HepG2 (cell line): ENCODE results near the gene PKP4. TPM values are rescaled to one million over a fixed set of nuclear protein-coding genes. Genes with fewer than 3 reads are reported as not detected.

Experiments
- ATAC-seq: fragments of 200-7000 bp; cut with Tn5 transposase; 3 replicates; pipeline ENCODE4 v1.9.1; 2020; ENCODE audit warnings: mild to moderate bottlenecking, moderate library complexity
- BruUV-seq: library from RNA; stranded (reverse); fragments of 400-500 nt; replicated peaks from 2 replicates; lab custom pipeline; 2021; lab: Mats Ljungman, UMichigan
- CTCF ChIA-PET: fragments of 300-600 bp; formaldehyde crosslinking; extraction: SDS; loops from one replicate; lab custom pipeline; 2021; ENCODE audit warnings: low total read pairs, inconsistent platforms, low intra/inter-chr PET ratio; lab: Yijun Ruan, JAX
- POLR2A ChIA-PET: fragments of 350-600 bp; sonication (Branson Sonifier 250); formaldehyde crosslinking; loops from one replicate; lab custom pipeline; 2020; ENCODE audit warnings: antibody characterized with exemption, inconsistent platforms; lab: Yijun Ruan, JAX
- DNase-seq: peaks from one replicate; pipeline ENCODE4 v3.0.0-alpha.2; 2015; ENCODE audit warnings: low spot score
- FAIRE-seq: peaks from 3 replicates; lab custom pipeline; 2011; peaks lifted over from hg19 to GRCh38; lab: Jason Lieb, UNC
- H2AFZ ChIP-seq: one replicate; pipeline ENCODE4 v1.6.1; 2011; ENCODE audit warnings: low read length, inconsistent platforms
- H3K27ac ChIP-seq: fragments of 300-600 bp; 3 replicates; pipeline ENCODE4 v1.8.0; 2011; ENCODE audit warnings: mixed run types, mild to moderate bottlenecking, mixed read lengths, low read length, inconsistent platforms; ENCODE audit not compliant: insufficient read depth; ENCODE audit errors: extremely low read length
- H3K27me3 ChIP-seq, 2 experiments: fragments of 200-600 bp in 1 of 2; 2 replicates in 1 of 2; 3 replicates in 1 of 2; pipeline versions ENCODE4 v1.6.0 to v1.8.0; 2011; ENCODE audit warnings: low read length in 2 of 2, mild to moderate bottlenecking in 2 of 2, moderate library complexity in 2 of 2, inconsistent platforms in 1 of 2; ENCODE audit not compliant: insufficient read depth in 2 of 2, control insufficient read depth in 1 of 2
- H3K36me3 ChIP-seq, 2 experiments: fragments of 200-600 bp in 1 of 2; replicated peaks in 1 of 2; 2 replicates in 1 of 2; 3 replicates in 1 of 2; pipeline versions ENCODE4 v1.5.1 to v1.8.0; 2011; ENCODE audit warnings: low read length in 2 of 2, inconsistent platforms in 1 of 2; ENCODE audit not compliant: insufficient read depth in 2 of 2, control insufficient read depth in 1 of 2
- H3K4me1 ChIP-seq: 2 replicates; pipeline ENCODE4 v1.5.1; 2012; ENCODE audit warnings: low read length, inconsistent platforms; ENCODE audit not compliant: insufficient read depth
- H3K4me2 ChIP-seq: 2 replicates; pipeline ENCODE4 v1.6.0; 2011; ENCODE audit warnings: low read depth, low read length, inconsistent platforms
- H3K4me3 ChIP-seq, 3 experiments: fragments of 200-600 bp in 1 of 3; sonication (generic), shearing (Covaris generic) in 1 of 3; replicated peaks in 1 of 3; 2 replicates each; pipeline ENCODE4 v1.5.1; 2011 to 2016; ENCODE audit warnings: low read length in 3 of 3, inconsistent platforms in 2 of 3, low read depth in 2 of 3, mild to moderate bottlenecking in 2 of 3, control low read depth in 1 of 3, mixed read lengths in 1 of 3; ENCODE audit not compliant: insufficient read depth in 1 of 3
- H3K79me2 ChIP-seq: one replicate; pipeline ENCODE4 v1.6.1; 2011; ENCODE audit warnings: low read length, inconsistent platforms; ENCODE audit not compliant: insufficient read depth
- H3K9ac ChIP-seq: 2 replicates; pipeline ENCODE4 v1.6.0; 2011; ENCODE audit warnings: mild to moderate bottlenecking, low read depth, low read length, inconsistent platforms; ENCODE audit not compliant: insufficient read depth
- H3K9me3 ChIP-seq: 2 replicates; pipeline ENCODE4 v1.5.1; 2012; ENCODE audit warnings: mild to moderate bottlenecking, low read length
- H4K20me1 ChIP-seq: 2 replicates; pipeline ENCODE4 v1.6.0; 2011; ENCODE audit warnings: inconsistent platforms, mild to moderate bottlenecking, low read length, moderate library complexity; ENCODE audit not compliant: insufficient read depth
- AKAP8 ChIP-seq: sonication (generic); formaldehyde crosslinking; IDR thresholded peaks from 2 replicates; pipeline ENCODE4 v1.5.1; 2020; ENCODE audit warnings: mild to moderate bottlenecking, missing genetic modification reagents
- DNMT3B ChIP-seq: conservative IDR thresholded peaks from 2 replicates; pipeline ENCODE4 v1.6.1; 2016; ENCODE audit warnings: missing biosample characterization, control low read depth
- HNF4A ChIP-seq: sonication (generic); formaldehyde crosslinking; IDR thresholded peaks from 2 replicates; pipeline ENCODE4 v1.4.0; 2020; ENCODE audit warnings: missing genetic modification reagents
- HNRNPK ChIP-seq: fragments of 200-400 bp; formaldehyde crosslinking; IDR thresholded peaks from 2 replicates; pipeline ENCODE4 v1.6.1; 2018; ENCODE audit warnings: low read length, low read depth, moderate library complexity, mild to moderate bottlenecking; ENCODE audit not compliant: poor library complexity, severe bottlenecking
- HOXA3 ChIP-seq: sonication (generic); formaldehyde crosslinking; IDR thresholded peaks from 2 replicates; pipeline ENCODE4 v1.5.0; 2020; ENCODE audit warnings: missing genetic modification reagents
- MAFK ChIP-seq, 2 experiments: IDR thresholded peaks in 1 of 2; conservative IDR thresholded peaks in 1 of 2; 2 replicates each; pipeline ENCODE4 v1.6.1; 2011; ENCODE audit warnings: improper control_type of control experiment in 2 of 2, low read length in 2 of 2
- NFKB2 ChIP-seq: sonication (generic); formaldehyde crosslinking; IDR thresholded peaks from 2 replicates; pipeline ENCODE4 v1.4.0; 2020; ENCODE audit warnings: missing genetic modification reagents, borderline replicate concordance
- PRDM15 ChIP-seq: sonication (generic); formaldehyde crosslinking; IDR thresholded peaks from 2 replicates; pipeline ENCODE4 v1.4.0; 2020; ENCODE audit warnings: missing genetic modification reagents
- RBM22 ChIP-seq: fragments of 200-400 bp; formaldehyde crosslinking; optimal IDR thresholded peaks from 2 replicates; pipeline ENCODE3; 2017; ENCODE audit warnings: mild to moderate bottlenecking, low read length, moderate library complexity
- SMC3 ChIP-seq: IDR thresholded peaks from 2 replicates; pipeline ENCODE4 v1.6.1; 2011; ENCODE audit warnings: low read length, improper control_type of control experiment
- SP140L ChIP-seq: sonication (generic); formaldehyde crosslinking; IDR thresholded peaks from 2 replicates; pipeline ENCODE4 v1.4.0; 2020; ENCODE audit warnings: missing genetic modification reagents, borderline replicate concordance
- THAP9 ChIP-seq: sonication (generic); formaldehyde crosslinking; IDR thresholded peaks from 2 replicates; pipeline ENCODE4; 2020; ENCODE audit warnings: missing genetic modification reagents, mild to moderate bottlenecking, borderline replicate concordance
- ZFX ChIP-seq: sonication (generic); formaldehyde crosslinking; IDR thresholded peaks from 2 replicates; pipeline ENCODE4 v1.4.0; 2020; ENCODE audit warnings: mild to moderate bottlenecking, low read depth, missing genetic modification reagents, moderate library complexity
- ZNF558 ChIP-seq: sonication (generic); formaldehyde crosslinking; IDR thresholded peaks from 2 replicates; pipeline ENCODE4 v1.9.0; 2022; ENCODE audit warnings: mild to moderate bottlenecking, missing genetic modification reagents, borderline replicate concordance
- ZNF784 ChIP-seq: sonication (generic); formaldehyde crosslinking; IDR thresholded peaks from 2 replicates; pipeline ENCODE4 v1.5.1; 2020; ENCODE audit warnings: missing genetic modification reagents, mild to moderate bottlenecking, borderline replicate concordance
- WGBS: methylation state at CpG from one replicate; pipeline ENCODE4 v1.1.6; 2017; ENCODE audit warnings: low lambda C conversion rate; 5-methylcytosine and 5-hydroxymethylcytosine counted together
- in situ Hi-C: cut with HindIII; loops from 2 replicates; pipeline ENCODE4 v1.10.0; 2017; ENCODE audit warnings: low pct_unique_long_range_greater_than_20kb; ENCODE audit not compliant: extremely low pct_ligation_motif_present
- intact Hi-C: fragments of 100-400 bp; cut with micrococcal nuclease; formaldehyde crosslinking; loops from one replicate; pipeline ENCODE4 v1.10.0; 2022; ENCODE audit not compliant: unreplicated experiment
- polyA plus RNA-seq, 8 experiments: library from polyadenylated mRNA; depleted of rRNA in 3 of 8; stranded (reverse) in 7 of 8; unstranded in 1 of 8; fragments of >200 nt; fragmentation: Illumina TruSeq in 4 of 8; extraction: Trizol in 4 of 8; gene quantifications; 2 replicates each; pipeline versions ENCODE4 v1.2.1 to v1.2.3, GENCODE V29; 2011 to 2016; ENCODE audit warnings: low read depth in 4 of 8, missing spikeins in 1 of 8, mixed read lengths in 1 of 8; ENCODE audit not compliant: insufficient read depth in 1 of 8
- total RNA-seq, 5 experiments: library from RNA; depleted of rRNA; stranded (reverse); fragments of >200 nt; fragmentation: Illumina TruSeq; extraction: Trizol; gene quantifications; 2 replicates each; pipeline ENCODE4 v1.2.3, GENCODE V29; 2016; ENCODE audit warnings: low read depth in 1 of 5

The PKP4 gene
- total and polyA plus RNA-seq, 2 of the 13 experiments (the other 11 are each of a cell fraction or from before 2014, with no cell fraction given), result 80.9 to 90.5 TPM

GRCh38 chr2:158651358-158652057, 194.8 kb downstream of the PKP4 start (continued):
- TF ChIP-seq THAP9 (no peak), HNRNPK (no peak), ZNF558 (no peak), SMC3 (no peak), HOXA3 (CRISPR knock-in tag) (no peak), MAFK (conservative IDR thresholded peaks at IDR 0.05 in 1 of 2, IDR thresholded peaks at IDR 0.05 in 1 of 2; ENCODE audit: low read length in 2 of 2) (no peak), ZFX (CRISPR knock-in tag) (no peak), SP140L (CRISPR knock-in tag) (no peak), DNMT3B (CRISPR knock-in tag) (no peak)

- Histone ChIP-seq H3K27me3 (no peaks in the 10 kb centered on the region), H3K4me1 (no peaks in the 10 kb centered on the region), H3K4me2 (no peak overlapping the region), H3K9me3 (no peaks in the 10 kb centered on the region), H3K79me2 (no peaks in the 10 kb centered on the region), H3K27ac (no peak overlapping the region), H3K9ac (no peak overlapping the region), H3K4me3 (no peak overlapping the region), H2AFZ (no peak overlapping the region), H4K20me1 (no peaks in the 10 kb centered on the region), H3K36me3 (peaks cover 15 to 67% of the 10 kb centered on the region in 2 experiments)
- in situ Hi-C loops (no loop called here), intact Hi-C loops (no loop called here)
- DNase-seq (no peak), FAIRE-seq (no peak), ATAC-seq (no peak)
- TF ChIP-seq HNF4A, result no peak
- TF ChIP-seq PRDM15 (CRISPR knock-in tag), result no peak
- TF ChIP-seq RBM22, result peak; percentile 10
- no peak for TF ChIP-seq NFKB2 (CRISPR knock-in tag)
- TF ChIP-seq ZNF784, result no peak
- no peak for TF ChIP-seq AKAP8 (CRISPR knock-in tag)
- WGBS, result 58% methylated on average over 3 of the region's 3 CpGs
- POLR2A ChIA-PET, result no interaction called here
- CTCF ChIA-PET, result no interaction called here
- BruUV-seq, result no TSS peak
Observed at GRCh38 chr2:158655628-158656027, 198.9 kb downstream of the PKP4 start.
